Activated CD8-positive, alpha-beta T cell treated with anti-CD3 and anti-CD28 coated beads, Interleukin-2, amount 10 ng/mL, durations not matched to agents 7 days and 5 days (primary cell): ENCODE data around the gene MKNK2. TPM values are rescaled to one million over a fixed set of nuclear protein-coding genes. Genes with fewer than 3 reads are reported as not detected.

Experiments used
- ATAC-seq: fragments of 150-1000 bp; cut with Tn5 transposase; one replicate; pipeline ENCODE4 v1.10.0; 2021; ENCODE audit warnings: moderate library complexity
- CTCF ChIA-PET: fragments of 350-600 bp; sonication (Branson Sonifier 250); formaldehyde crosslinking; loops from one replicate; lab custom pipeline; 2021; ENCODE audit warnings: antibody characterized with exemption; lab: Charles Lee
- POLR2A ChIA-PET: fragments of 350-600 bp; sonication (Branson Sonifier 250); formaldehyde crosslinking; loops from one replicate; lab custom pipeline; 2021; ENCODE audit warnings: antibody characterized with exemption; lab: Charles Lee
- DNase-seq: peaks from one replicate; pipeline ENCODE4 v3.0.0-alpha.2; 2020
- H3K27ac Mint-ChIP-seq: one replicate; pipeline ENCODE4 v1.8.0; 2021; ENCODE audit warnings: mild to moderate bottlenecking, mixed read lengths
- H3K27me3 Mint-ChIP-seq: one replicate; pipeline ENCODE4 v1.8.0; 2021; ENCODE audit warnings: low read depth, mixed read lengths
- H3K36me3 Mint-ChIP-seq: one replicate; pipeline ENCODE4 v1.8.0; 2021; ENCODE audit warnings: low read depth, mixed read lengths
- H3K4me1 Mint-ChIP-seq: one replicate; pipeline ENCODE4 v1.8.0; 2021; ENCODE audit warnings: low read depth, mixed read lengths
- H3K4me3 Mint-ChIP-seq: one replicate; pipeline ENCODE4 v1.8.0; 2021; ENCODE audit warnings: mild to moderate bottlenecking, mixed read lengths
- H3K9me3 Mint-ChIP-seq: one replicate; pipeline ENCODE4 v1.8.0; 2022; ENCODE audit warnings: mixed read lengths; ENCODE audit not compliant: insufficient read depth
- total RNA-seq, 2 experiments: library from RNA; stranded (reverse); gene quantifications; one replicate each; pipeline ENCODE4 v1.2.3, GENCODE V29; 2021

MKNK2 gene
- total RNA-seq, 2 experiments from 2014 or later: 332 to 348 TPM

DNA sequence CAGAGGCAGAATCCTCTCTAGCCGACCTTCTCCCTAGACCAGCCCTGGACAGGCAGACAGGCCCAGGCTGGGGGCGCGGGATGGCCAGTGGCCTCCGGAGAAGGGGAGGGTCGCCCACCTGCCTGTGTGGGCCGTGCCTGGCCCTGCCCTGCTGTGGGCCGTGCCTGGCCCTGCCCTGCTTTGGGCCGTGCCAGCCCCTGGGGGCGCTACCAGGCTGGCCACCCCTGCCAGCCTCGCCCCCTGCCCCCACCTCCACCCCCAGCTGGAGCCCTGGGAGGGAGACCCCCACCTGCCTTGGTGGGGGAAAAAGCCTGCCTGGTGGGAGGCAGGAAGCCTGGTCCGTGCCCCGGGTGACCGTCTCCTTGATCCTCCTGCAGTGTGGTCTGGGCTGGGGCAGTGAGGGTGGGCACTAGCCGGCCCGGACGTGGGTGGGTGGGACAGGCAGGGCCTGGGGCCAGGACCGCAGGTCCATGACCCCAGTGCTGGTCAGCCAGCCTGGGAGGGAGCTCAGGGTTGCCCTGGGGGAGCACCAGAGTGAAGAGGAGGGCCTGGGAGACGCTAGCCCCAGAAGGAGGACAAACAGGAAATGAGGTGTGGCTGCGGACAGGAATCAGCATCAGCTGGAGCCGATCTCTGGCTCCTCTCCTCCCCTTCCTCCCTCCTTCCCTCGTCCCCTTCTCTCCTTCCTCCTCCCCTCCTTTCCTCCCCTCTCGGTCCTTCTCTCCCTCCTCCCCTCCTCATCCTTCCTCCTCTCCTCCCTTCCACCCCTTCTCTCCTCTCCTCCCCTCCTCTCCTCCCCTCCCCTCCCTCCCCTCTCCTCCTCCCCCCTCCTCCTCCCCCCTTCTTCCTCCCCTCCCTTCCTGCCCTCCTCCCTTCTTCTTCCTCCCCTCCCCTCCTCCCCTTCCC lies 5.1 kb upstream of the MKNK2 start:
- ChIA-PET POLR2A (no interaction called here), CTCF (interaction anchor here (1.4 kb wide), 1 partner anchor 14 kb away, joined by 3 read pairs; no protein-coding TSS in a partner anchor)
- H3K4me3 Mint-ChIP-seq: peak overlapping the region; percentile 60
- no peaks in the 10 kb centered on the region for H3K27me3 Mint-ChIP-seq
- peaks cover 4% of the 10 kb centered on the region for H3K36me3 Mint-ChIP-seq
- peak overlapping the region; percentile 91 for H3K27ac Mint-ChIP-seq
- no peaks in the 10 kb centered on the region for H3K9me3 Mint-ChIP-seq
- H3K4me1 Mint-ChIP-seq: peaks cover 71% of the 10 kb centered on the region
- DNase-seq (peak; percentile 62), ATAC-seq (no peak)

DNA sequence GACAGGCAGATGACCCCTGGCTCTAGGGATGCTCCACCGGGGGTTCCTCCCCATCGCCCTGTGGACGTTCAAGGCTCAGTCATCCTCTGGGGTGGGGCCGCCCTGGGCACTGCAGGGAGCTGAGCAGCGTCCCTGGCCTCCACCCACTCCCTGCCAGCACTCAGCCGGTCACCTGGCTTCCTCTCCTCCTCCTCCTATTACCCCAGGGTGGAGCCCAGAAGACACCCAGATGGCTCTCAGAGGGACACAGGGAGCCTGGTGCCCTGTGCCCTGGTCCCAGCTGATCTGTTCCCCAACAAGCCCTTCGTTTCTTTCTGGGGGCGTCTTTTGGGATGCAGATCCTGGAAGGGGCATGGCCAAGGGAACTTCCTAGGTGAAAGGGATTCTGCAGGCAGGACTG lies 3.7 kb upstream of the MKNK2 start:
- H3K27ac Mint-ChIP-seq: peak overlapping the region; percentile 84
- no peaks in the 10 kb centered on the region for H3K27me3 Mint-ChIP-seq
- no peak overlapping the region for H3K4me3 Mint-ChIP-seq
- no peaks in the 10 kb centered on the region for H3K9me3 Mint-ChIP-seq
- ChIA-PET CTCF (interaction anchor here (1.3 to 1.4 kb wide), 2 partner anchors 15 to 21 kb away, joined by 3 read pairs; no protein-coding TSS in a partner anchor), POLR2A (interaction anchor here (0.7 to 1.4 kb wide), 2 partner anchors 29 to 152 kb away, joined by 3 to 4 read pairs; no protein-coding TSS in a partner anchor)
- no peak for DNase-seq
- ATAC-seq: no peak
- peaks cover 63% of the 10 kb centered on the region for H3K4me1 Mint-ChIP-seq
- peaks cover 5% of the 10 kb centered on the region for H3K36me3 Mint-ChIP-seq

DNA sequence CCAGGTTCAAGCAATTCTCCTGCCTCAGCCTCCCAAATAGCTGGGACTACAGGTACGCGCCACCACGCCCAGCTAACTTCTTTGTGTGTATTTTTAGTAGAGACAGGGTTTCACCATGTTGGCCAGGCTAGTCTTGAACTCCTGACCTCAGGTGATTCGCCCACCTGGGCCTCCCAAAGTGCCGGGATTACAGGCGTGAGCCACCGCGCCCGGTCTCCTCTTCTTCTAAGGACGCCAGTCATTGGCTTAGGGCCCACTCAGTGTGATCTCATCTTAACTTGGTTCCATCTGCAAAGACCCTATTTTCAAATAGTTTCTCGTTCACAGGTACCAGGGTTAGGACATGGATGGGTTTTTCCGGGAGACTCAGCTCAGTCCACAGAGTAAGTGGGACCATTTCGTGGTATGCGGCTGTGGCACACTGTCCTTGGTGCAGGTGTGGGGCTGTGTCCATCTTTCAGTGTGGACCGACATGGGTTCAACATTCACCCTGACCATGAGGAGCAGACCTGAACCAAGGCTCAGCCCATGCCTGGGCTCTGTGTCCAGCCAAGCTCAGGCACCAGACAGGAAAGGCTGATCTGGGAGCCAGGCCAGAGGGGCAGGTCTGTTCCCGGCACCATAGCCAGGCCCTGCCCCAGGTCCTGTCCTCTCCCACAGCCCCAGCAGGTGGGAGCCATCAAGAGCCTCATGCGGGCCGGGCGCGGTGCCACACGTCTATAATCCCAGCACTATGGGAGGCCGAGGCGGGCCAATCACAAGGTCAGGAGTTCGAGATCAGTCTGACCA lies 2.8 kb upstream of the MKNK2 start:
- Mint-ChIP-seq H3K27ac (peak overlapping the region; percentile 61), H3K9me3 (no peaks in the 10 kb centered on the region), H3K36me3 (peaks cover 13% of the 10 kb centered on the region), H3K27me3 (no peaks in the 10 kb centered on the region), H3K4me3 (no peak overlapping the region), H3K4me1 (peaks cover 68% of the 10 kb centered on the region)
- CTCF ChIA-PET: interaction anchor here (1.2 to 2.4 kb wide), 4 partner anchors 16 to 34 kb away, joined by 3 to 7 read pairs (median 3); no protein-coding TSS in a partner anchor
- POLR2A ChIA-PET: interaction anchor here (0.7 to 2.8 kb wide), 4 partner anchors 10 to 185 kb away, joined by 3 to 31 read pairs (median 4); no protein-coding TSS in a partner anchor
- DNase-seq (peak; percentile 20), ATAC-seq (no peak)

DNA sequence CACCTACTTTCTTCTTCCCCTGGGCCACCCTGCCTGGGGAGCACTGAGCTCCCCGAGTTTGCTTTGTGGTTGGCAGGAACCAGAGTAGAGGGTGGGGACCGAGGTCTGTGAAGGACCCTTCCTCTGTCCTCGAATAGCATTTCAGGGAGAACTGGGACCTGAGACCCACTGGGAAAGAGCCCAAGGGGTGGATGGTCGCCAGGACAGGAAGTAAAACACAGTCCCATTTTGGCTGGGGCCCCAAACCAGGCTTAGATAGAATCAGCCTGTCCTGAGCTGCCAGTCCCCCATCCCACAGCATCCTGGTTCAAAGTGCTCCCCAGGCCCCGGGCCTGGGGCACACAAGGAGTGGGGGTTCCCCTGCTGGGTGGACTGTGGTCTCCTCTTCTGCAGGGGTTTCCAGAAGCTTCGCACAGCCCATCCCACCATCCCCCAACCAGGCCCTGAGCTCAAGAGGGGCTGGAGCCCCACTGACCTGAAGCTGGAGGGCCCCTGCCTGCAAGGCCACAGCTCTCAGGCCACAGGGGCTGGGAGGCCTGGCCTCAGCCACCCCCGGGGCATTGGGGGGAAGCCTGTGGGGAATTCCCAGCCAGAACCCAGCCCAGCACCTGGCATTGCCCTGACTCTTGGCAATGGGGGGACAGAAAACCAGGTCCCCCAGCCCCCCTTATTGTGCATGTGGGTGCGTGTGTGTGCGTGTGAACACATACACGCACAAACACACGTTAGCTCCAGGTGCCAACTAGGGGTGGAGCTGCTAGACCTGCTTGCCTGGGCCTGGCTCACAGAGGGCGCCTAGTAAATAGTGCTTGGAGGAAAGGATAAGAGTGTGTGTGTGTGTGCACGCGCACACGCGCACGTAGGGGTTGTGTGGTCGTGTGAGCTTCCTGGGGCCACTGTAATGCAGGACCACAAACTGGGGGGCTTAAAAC lies 995 bp upstream of the MKNK2 start:
- DNase-seq (peak; percentile 72), ATAC-seq (peak; percentile 12)
- H3K9me3 Mint-ChIP-seq: no peaks in the 10 kb centered on the region
- H3K27ac Mint-ChIP-seq: peak overlapping the region; percentile 93
- no peaks in the 10 kb centered on the region for H3K27me3 Mint-ChIP-seq
- peaks cover 19% of the 10 kb centered on the region for H3K36me3 Mint-ChIP-seq
- POLR2A ChIA-PET: interaction anchor here (0.6 to 2.8 kb wide), 19 partner anchors 9 to 167 kb away, joined by 3 to 31 read pairs (median 5); partner anchors contain the start of gene ABHD17A
- peaks cover 65% of the 10 kb centered on the region for H3K4me1 Mint-ChIP-seq
- CTCF ChIA-PET: interaction anchor here (1.0 to 2.4 kb wide), 13 partner anchors 9 to 123 kb away, joined by 3 to 11 read pairs (median 5); no protein-coding TSS in a partner anchor
- H3K4me3 Mint-ChIP-seq: peak overlapping the region; percentile 65

DNA sequence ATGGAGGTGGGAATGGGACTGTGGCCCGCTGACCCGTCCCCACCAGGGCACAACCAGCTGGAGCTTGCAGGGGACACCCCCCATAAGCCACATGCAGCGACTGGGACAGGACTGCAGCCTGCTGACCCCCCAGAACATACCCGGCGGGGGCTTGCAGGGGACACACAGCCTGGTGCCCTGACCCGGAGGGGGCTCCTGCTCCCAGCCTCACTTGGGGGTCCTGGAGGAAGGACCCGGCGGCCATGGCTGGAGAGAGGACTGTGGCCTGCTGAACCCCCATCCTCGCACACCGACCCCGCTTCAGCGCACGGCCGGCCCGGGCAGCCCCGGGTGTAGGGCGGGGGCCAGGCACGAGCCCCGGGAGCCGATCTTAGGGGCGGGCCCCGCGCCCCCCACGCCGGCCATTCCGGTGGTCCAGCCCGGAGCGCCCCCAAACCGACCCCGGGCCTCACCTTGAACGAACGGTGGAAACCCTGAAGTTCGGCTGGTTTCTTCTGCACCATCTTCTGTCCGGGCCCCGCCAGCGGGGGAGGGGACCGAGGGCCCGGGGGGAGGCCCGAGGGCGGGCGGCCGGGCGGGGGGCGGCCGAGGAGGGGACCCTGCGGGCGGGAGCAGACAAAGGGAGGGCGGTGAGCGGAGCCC lies 574 bp downstream of the MKNK2 start:
- Mint-ChIP-seq H3K27ac (peak overlapping the region; percentile 86), H3K27me3 (no peaks in the 10 kb centered on the region), H3K36me3 (peaks cover 19% of the 10 kb centered on the region), H3K4me1 (peaks cover 54% of the 10 kb centered on the region), H3K9me3 (no peaks in the 10 kb centered on the region), H3K4me3 (peak overlapping the region; percentile 85)
- ATAC-seq (peak; percentile 12), DNase-seq (no peak)
- CTCF ChIA-PET: interaction anchor here (1.0 kb wide), 1 partner anchor 155 kb away, joined by 3 read pairs; no protein-coding TSS in a partner anchor
- POLR2A ChIA-PET: interaction anchor here (1.0 to 2.6 kb wide), 8 partner anchors 8 to 45 kb away, joined by 3 to 9 read pairs (median 4); partner anchors contain the start of gene MOB3A

DNA sequence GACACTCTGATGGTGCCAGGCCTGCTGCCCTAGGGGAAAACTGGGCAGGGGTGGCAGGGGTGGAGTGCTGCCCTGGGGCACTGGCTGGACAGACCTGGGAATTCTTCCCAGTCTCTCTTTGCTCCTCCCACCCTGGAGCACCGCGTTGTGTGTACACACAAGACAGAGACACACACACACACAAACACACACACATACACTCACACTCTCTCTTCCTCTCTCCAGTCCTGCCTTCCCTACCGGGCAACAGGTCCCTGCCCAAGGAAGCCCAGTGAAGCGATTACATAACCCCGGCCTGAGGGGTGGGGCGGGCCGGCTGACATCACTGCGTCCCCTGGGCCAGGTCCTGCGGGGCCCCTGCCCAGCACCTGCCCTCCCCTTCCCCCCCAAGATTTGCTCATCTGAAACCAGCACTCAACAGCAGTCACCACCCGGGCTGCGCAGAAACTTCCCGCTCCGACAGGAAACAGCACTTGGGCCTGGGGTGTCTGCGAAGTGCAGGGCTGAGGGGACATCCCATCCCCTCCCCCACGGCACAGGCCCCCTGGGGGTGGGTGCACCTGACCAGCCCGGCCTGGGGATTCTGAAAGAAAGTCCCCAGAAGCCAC lies 1.2 kb downstream of the MKNK2 start:
- Mint-ChIP-seq H3K4me1 (peaks cover 50% of the 10 kb centered on the region), H3K36me3 (peaks cover 20% of the 10 kb centered on the region), H3K9me3 (no peaks in the 10 kb centered on the region), H3K4me3 (peak overlapping the region; percentile 85), H3K27ac (peak overlapping the region; percentile 86), H3K27me3 (no peaks in the 10 kb centered on the region)
- peak; percentile 13 for ATAC-seq
- CTCF ChIA-PET: interaction anchor here (1.0 kb wide), 1 partner anchor 154 kb away, joined by 3 read pairs; no protein-coding TSS in a partner anchor
- DNase-seq: peak; percentile 74
- POLR2A ChIA-PET: interaction anchor here (0.6 to 2.6 kb wide), 11 partner anchors 8 to 781 kb away, joined by 3 to 9 read pairs (median 4); partner anchors contain the start of genes CIRBP and MOB3A

DNA sequence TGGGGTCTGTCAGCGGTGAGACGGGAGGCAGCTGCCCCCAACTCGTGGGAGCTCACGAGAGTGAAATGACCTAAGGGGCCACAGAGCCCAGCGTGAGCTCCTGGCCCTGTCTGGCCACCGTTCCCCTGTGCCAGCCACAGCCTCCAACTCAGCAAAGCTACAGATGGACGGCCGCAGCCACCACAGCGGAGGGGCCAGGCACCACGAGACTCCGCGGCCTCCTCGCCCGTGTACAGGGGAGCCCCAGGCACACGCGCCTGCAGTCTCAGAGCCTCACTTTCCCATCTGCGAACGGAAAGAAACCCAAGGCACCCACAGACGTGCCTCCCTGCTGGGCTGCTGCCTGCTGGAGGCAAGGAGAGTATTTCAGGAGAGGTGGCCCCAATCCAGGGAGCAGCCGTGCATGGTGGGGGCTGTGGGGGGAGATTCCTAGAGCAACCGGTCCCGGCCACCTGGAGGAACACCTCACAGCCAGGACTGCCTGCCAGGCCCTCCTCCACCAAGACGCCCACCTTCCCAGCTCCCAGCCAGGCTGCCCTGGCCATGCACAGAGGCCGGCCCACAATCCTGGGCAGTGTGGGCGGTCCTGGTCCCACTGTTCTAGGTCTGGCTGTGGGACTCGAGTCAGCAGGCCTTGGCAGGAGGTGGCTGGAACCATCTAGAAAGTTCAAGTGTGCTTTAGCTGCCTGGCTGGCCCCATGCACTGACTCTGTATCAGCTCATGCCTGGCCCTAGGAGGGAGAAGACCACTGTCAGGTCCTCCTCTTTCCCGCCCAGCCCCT lies 1.9 kb downstream of the MKNK2 start:
- Mint-ChIP-seq H3K9me3 (no peaks in the 10 kb centered on the region), H3K4me1 (peaks cover 48% of the 10 kb centered on the region)

DNA sequence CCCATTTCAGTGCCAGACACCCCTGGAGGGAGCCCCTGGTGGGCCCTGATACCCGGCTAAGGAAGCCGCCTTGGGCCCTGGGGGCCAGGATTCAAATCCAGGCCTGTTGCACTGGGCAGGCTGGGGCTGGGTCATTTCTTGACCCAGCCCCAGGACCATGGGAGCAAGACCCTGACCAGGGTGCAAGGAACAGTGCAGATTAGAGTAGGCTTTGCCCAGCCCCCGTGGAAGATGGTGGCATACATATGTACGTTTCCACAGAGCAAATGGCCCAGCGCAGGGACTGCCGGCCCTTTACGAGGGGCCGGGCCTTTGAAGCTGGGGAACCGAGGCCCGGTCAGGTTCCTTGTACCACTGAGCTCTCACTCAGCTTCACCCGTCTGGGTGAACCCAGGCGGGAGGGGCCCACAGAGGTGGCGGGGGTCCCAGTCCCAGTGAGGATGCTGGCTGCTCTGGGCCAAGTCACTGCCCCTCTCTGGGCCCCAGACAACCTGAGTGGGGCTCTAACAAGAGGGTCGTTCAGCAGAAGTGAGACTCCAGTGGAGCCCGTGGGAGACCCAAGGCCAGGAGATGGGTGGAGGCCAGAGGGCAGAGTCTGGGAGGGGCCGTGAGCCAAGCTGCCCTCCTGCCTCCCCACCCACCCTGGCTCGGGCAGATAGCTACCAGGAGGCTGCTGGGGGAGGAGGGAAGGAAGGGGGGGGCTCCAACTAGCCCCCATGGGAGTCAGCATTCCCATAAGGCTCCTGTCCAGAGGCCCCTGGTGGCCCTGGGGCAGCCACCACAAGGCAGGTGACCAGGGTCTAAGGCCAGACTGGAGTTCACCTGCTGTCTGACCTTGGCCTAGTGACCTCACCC lies 2.7 kb downstream of the MKNK2 start:
- Mint-ChIP-seq H3K27ac (no peak overlapping the region), H3K36me3 (peaks cover 25% of the 10 kb centered on the region)

More for the DNA sequence above, 1.9 kb downstream of the MKNK2 start:
- Mint-ChIP-seq H3K27ac (peak overlapping the region; percentile 86), H3K4me3 (peak overlapping the region; percentile 85), H3K27me3 (no peaks in the 10 kb centered on the region), H3K36me3 (peaks cover 23% of the 10 kb centered on the region)
- DNase-seq (peak; percentile 40), ATAC-seq (no peak)
- POLR2A ChIA-PET: interaction anchor here (0.6 to 2.6 kb wide), 5 partner anchors 17 to 780 kb away, joined by 3 to 9 read pairs (median 4); partner anchors contain the start of genes CIRBP and MOB3A
- CTCF ChIA-PET: no interaction called here

More for the DNA sequence above, 2.7 kb downstream of the MKNK2 start:
- no peak for ATAC-seq
- Mint-ChIP-seq H3K4me1 (peaks cover 49% of the 10 kb centered on the region), H3K9me3 (no peaks in the 10 kb centered on the region), H3K4me3 (peak overlapping the region; percentile 85), H3K27me3 (no peaks in the 10 kb centered on the region)
- POLR2A ChIA-PET: interaction anchor here (1.8 to 2.6 kb wide), 2 partner anchors 36 to 47 kb away, joined by 5 to 9 read pairs; partner anchors contain the start of gene MOB3A
- CTCF ChIA-PET: no interaction called here
- no peak for DNase-seq
